ENCODE data around the gene PMPCA. TPM values are rescaled to one million over a fixed set of nuclear protein-coding genes. Genes with fewer than 3 reads are reported as not detected.

Gene PMPCA
- total RNA-seq, 3 donors from 2014 or later (not counting 1 experiment from before 2014, with no cell fraction given), result 78.3 to 84.8 (median 79.3) TPM

DNA sequence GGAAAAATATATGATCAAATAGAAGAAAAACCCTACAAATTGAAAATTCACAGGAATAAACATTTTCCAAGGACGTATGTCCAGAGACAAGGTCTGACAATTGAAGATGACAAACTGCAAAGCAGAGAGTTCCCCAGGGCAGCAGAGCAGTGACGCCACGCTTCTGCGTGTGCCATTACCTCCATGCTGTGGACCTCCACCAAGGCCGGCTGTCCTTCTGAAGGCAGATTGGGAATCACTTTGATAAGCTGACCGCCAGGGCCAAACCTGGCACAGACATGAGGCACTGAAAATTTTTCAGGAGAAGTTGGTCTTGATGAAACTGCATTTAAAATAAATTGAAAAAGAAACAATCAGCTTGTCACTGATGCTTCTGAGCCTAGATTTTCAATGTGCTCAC, 53.8 kb downstream of the PMPCA start:
- Histone ChIP-seq H3K4me3 (ENCODE audit: low read length) (no peak overlapping the region), H3K36me3 (ENCODE audit: control insufficient read depth, insufficient read depth, low read length) (peaks cover 92% of the 10 kb centered on the region), H3K4me1 (ENCODE audit: control insufficient read depth, insufficient read depth, low read length) (no peaks in the 10 kb centered on the region), H3K27me3 (ENCODE audit: control insufficient read depth, insufficient read depth, low read length) (no peaks in the 10 kb centered on the region), H3K27ac (ENCODE audit: low read length) (no peak overlapping the region), H3K9me3 (ENCODE audit: control insufficient read depth, insufficient read depth, low read length) (no peaks in the 10 kb centered on the region)
- DNase-seq (no peak), ATAC-seq (no peak)
- intact Hi-C loops (cut with micrococcal nuclease), result no loop called here
- Mint-ChIP-seq H3K36me3 (peaks cover 12% of the 10 kb centered on the region), H3K4me3 (no peak overlapping the region), H3K4me1 (no peaks in the 10 kb centered on the region), H3K9me3 (no peaks in the 10 kb centered on the region), H3K27me3 (ENCODE audit: low read depth in 2 of 2) (no peaks in the 10 kb centered on the region), H3K27ac (no peak overlapping the region)
- no peak for TF ChIP-seq CTCF (IDR thresholded peaks at IDR 0.05)
- 96% methylated on average over 6 of the region's 6 CpGs for WGBS (ENCODE audit: insufficient coverage)

DNA sequence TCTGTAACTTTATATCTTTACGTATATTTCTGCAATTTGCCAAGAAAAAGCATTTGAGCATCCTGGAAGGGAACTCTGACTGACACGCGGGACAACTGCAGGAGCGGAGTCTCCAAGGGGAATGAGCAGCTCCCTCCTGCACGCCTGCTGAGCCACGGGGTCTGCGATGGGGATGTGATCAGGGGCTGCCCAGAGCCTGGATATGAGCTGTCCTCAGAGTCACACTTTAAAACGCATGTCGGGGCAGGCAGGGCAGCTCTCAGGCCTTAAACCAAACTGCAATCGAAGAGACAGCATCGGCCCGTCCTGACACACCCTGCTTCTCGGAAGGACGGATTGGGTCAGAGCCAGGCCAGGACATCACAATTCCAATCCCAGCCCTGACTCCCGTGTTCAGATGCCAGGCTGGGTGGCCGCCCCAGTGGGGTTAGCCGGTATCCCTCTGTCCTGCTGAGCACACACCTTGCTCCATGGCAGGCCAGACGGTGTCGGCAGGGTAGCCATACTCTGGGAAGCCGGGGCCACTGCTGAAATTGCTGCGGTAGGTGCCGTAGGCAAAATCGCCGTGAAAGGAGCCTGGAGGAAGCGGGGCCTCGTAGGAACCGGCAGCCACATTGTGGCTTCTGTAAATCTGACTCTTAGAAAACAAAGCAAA, 55.2 kb downstream of the PMPCA start:
- Mint-ChIP-seq H3K4me3 (no peak overlapping the region), H3K4me1 (no peaks in the 10 kb centered on the region), H3K36me3 (peaks cover 12% of the 10 kb centered on the region), H3K27ac (no peak overlapping the region), H3K27me3 (ENCODE audit: low read depth in 2 of 2) (no peaks in the 10 kb centered on the region), H3K9me3 (no peaks in the 10 kb centered on the region)
- Histone ChIP-seq H3K27ac (ENCODE audit: low read length) (no peak overlapping the region), H3K4me3 (ENCODE audit: low read length) (no peak overlapping the region), H3K36me3 (ENCODE audit: control insufficient read depth, insufficient read depth, low read length) (peaks cover 92% of the 10 kb centered on the region), H3K4me1 (ENCODE audit: control insufficient read depth, insufficient read depth, low read length) (no peaks in the 10 kb centered on the region), H3K9me3 (ENCODE audit: control insufficient read depth, insufficient read depth, low read length) (no peaks in the 10 kb centered on the region), H3K27me3 (ENCODE audit: control insufficient read depth, insufficient read depth, low read length) (no peaks in the 10 kb centered on the region)
- no peak for ATAC-seq
- DNase-seq, result no peak
- intact Hi-C loops (cut with micrococcal nuclease), result no loop called here
- TF ChIP-seq CTCF (IDR thresholded peaks at IDR 0.05), result no peak
- 97% methylated on average over 27 of the region's 27 CpGs for WGBS (ENCODE audit: insufficient coverage)

- 97% methylated on average over 30 of the region's 30 CpGs for WGBS (ENCODE audit: insufficient coverage)
- TF ChIP-seq CTCF (IDR thresholded peaks at IDR 0.05), result no peak
- no peaks in the 10 kb centered on the region for H3K27me3 Mint-ChIP-seq (ENCODE audit: low read depth in 2 of 2)
- intact Hi-C loops (cut with micrococcal nuclease), result no loop called here
- H3K4me3 ChIP-seq (ENCODE audit: low read length), result no peak overlapping the region
- DNase-seq (no peak), ATAC-seq (no peak)
- H3K36me3 ChIP-seq (ENCODE audit: control insufficient read depth, insufficient read depth, low read length), result peaks cover 92% of the 10 kb centered on the region
- H3K4me1 Mint-ChIP-seq, result no peaks in the 10 kb centered on the region
- no peaks in the 10 kb centered on the region for H3K9me3 ChIP-seq (ENCODE audit: control insufficient read depth, insufficient read depth, low read length)
- no peaks in the 10 kb centered on the region for H3K4me1 ChIP-seq (ENCODE audit: control insufficient read depth, insufficient read depth, low read length)
- no peak overlapping the region for H3K27ac ChIP-seq (ENCODE audit: low read length)
- no peaks in the 10 kb centered on the region for H3K27me3 ChIP-seq (ENCODE audit: control insufficient read depth, insufficient read depth, low read length)
- peaks cover 12% of the 10 kb centered on the region for H3K36me3 Mint-ChIP-seq
- H3K9me3 Mint-ChIP-seq, result no peaks in the 10 kb centered on the region
- no peak overlapping the region for H3K4me3 Mint-ChIP-seq
- no peak overlapping the region for H3K27ac Mint-ChIP-seq
These were observed 55.7 kb downstream of the PMPCA start for GRCh38 chr9:136466155-136466541.

- WGBS (ENCODE audit: insufficient coverage), result 93% methylated on average over 15 of the region's 15 CpGs
- H3K4me1 Mint-ChIP-seq, result no peaks in the 10 kb centered on the region
- H3K36me3 Mint-ChIP-seq, result peaks cover 12% of the 10 kb centered on the region
- H3K4me3 Mint-ChIP-seq, result no peak overlapping the region
- Histone ChIP-seq H3K27me3 (ENCODE audit: control insufficient read depth, insufficient read depth, low read length) (no peaks in the 10 kb centered on the region), H3K36me3 (ENCODE audit: control insufficient read depth, insufficient read depth, low read length) (peaks cover 94% of the 10 kb centered on the region), H3K27ac (ENCODE audit: low read length) (no peak overlapping the region), H3K4me1 (ENCODE audit: control insufficient read depth, insufficient read depth, low read length) (no peaks in the 10 kb centered on the region), H3K9me3 (ENCODE audit: control insufficient read depth, insufficient read depth, low read length) (no peaks in the 10 kb centered on the region), H3K4me3 (ENCODE audit: low read length) (no peak overlapping the region)
- no peaks in the 10 kb centered on the region for H3K27me3 Mint-ChIP-seq (ENCODE audit: low read depth in 2 of 2)
- H3K9me3 Mint-ChIP-seq, result no peaks in the 10 kb centered on the region
- H3K27ac Mint-ChIP-seq, result no peak overlapping the region
- TF ChIP-seq CTCF (IDR thresholded peaks at IDR 0.05), result no peak
- intact Hi-C loops (cut with micrococcal nuclease), result no loop called here
- DNase-seq, result no peak
- ATAC-seq, result no peak
These were observed 57.3 kb downstream of the PMPCA start for GRCh38 chr9:136467766-136468165.

All from natural killer cell (primary cell).